HG02759 (cell line): ENCODE measurements around the gene CRYGB.

Experiments used
- ATAC-seq: cut with Tn5 transposase; IDR thresholded peaks from one replicate; pipeline ENCODE4 v1.9.1; 2021; ENCODE audit warnings: mild to moderate bottlenecking, moderate library complexity; ENCODE audit not compliant: unreplicated experiment

The CRYGB gene, protein sequence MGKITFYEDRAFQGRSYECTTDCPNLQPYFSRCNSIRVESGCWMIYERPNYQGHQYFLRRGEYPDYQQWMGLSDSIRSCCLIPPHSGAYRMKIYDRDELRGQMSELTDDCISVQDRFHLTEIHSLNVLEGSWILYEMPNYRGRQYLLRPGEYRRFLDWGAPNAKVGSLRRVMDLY

DNA sequence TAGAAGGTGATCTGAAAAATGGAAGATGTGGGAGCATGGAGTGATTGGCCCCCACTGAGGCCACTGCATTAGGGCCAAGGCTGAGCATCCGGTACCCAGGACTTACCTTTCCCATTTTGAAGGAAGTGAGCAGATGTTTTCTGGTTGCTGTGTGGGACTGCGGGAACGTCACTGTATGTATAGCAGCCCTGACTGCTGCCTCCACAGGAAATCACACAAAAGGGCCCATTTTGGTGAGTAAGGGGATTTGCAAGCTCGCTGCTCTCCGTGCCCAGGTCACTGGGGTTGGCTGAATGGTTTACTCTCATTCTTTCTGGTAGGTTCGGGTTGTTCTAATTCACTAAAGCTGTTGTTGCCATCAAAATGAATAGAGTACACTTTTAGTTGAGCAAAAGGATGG is at the start of gene CRYGB:
Gene CRYGB, minus strand, starts transcription at position 153 of the 400 bp plus-strand sequence. Its CDS starts 38 bp downstream, at position 115.
- ATAC-seq: no peak

GRCh38 chr2:208195531-208195930 is 49.6 kb upstream of the CRYGB start:
- no peak for ATAC-seq

- no peak for ATAC-seq
These were observed 46.8 kb upstream of the CRYGB start for GRCh38 chr2:208192611-208193236.

- no peak for ATAC-seq
These were observed 44.0 kb upstream of the CRYGB start, which contains the start of gene C2orf80 for GRCh38 chr2:208189810-208190503. C2orf80 (minus strand) TSS chr2:208190030; CDS start chr2:208186986, 3,044 bp downstream.

DNA sequence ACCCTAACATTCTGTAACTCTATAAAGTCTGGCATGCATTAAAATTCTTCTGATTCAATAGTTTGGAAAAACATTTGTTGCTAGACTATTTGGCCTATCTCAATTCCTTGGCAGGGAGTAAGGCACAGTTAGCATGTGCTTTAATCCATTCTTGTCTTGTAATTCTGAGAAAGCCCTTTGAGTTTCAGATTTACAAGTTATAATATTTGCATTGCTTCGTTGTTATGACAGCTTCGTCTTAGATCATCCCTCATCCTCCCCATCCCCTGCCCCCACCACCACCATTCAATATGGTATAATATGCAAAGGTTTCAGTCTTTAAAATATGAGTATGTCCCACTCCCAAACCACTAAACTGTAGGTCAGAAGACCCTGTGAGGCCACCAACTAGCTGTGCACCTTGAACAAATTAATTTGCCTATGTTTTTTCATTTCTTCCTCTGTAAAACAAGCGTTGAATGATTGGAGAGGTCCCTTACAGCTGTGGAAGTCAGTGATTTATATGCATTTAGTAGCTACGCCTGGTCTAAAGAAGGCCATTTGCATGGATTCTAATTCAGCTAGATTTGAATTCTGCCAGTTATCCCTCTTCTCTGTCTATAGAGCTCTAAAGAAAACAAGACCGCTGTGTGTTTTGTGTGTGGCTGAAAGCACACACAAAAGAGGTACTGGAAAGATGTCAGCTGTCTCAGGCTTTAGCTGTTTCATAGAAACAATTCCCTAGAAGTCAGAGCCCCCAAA is 43.3 kb upstream of the CRYGB start:
- ATAC-seq: no peak

- ATAC-seq: no peak
These were observed 40.9 kb upstream of the CRYGB start for GRCh38 chr2:208186893-208187292.

DNA sequence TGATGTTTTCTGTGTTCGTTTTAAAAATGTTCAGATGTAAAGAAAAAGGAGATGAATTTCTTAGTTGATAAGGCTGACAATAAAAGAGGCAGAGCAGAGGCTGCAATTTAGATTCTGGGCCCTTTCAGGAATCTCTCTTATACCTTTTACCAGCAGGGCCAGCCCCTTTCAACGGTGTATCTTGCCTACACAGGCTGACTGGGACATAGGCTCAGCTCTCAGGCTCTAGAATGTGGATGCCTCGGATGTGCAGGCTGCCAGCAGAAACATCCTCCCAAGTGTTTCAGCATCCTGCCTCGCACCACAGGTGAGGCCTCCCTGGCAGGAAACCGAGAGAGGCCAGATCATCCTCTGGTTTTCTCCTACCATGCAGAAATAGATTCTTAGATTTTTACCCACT is 40.5 kb upstream of the CRYGB start:
- ATAC-seq: no peak

GRCh38 chr2:208183972-208184705 is 38.2 kb upstream of the CRYGB start:
- no peak for ATAC-seq

GRCh38 chr2:208183526-208183925 is 37.6 kb upstream of the CRYGB start:
- ATAC-seq: no peak

DNA sequence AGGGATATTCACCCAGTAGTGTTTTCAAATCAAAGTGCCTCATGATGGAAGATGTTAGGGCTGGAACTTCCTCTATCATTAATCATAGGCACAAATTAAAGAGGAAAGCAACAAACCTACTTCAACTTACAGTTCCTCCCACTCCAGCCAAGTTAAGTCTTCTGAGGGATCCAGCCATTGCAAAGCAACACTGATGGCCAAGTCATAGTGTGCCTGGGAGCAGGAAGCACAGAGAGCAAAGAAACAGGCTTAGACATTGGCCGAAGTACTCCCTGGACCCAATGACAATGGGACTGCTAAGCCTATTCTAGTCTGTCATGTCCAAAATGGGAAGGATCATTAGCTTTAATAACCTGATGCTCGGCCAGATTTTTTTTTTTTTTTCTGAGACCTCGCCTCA is 36.9 kb upstream of the CRYGB start:
- no peak for ATAC-seq

DNA sequence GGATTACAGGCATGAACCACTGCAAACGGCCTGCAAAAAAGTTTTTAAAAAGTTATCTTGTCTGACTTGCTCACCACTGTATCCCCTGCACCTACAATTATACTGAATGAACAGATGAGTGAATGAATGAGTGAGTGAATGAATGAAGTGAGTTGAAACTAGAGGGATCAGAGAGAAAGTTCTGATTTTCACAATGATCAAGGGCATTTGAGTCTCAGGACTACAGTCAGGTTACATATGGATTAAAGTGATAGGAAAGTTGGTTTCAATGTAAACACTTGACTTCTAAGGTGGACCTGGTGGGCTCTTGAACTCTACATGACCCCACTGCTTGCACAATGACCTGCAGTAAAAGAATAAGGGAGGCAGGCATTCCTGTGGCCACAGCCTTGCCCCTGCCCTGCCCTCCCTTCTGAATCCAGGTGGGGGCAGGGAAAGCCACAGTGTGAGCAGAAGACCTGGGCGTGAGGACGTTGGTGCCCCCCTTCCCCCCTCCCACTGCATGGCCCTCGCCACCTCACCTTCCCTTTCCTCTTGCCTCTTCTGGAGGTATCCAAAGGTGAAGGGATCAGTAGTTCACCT is 33.2 kb upstream of the CRYGB start:
- ATAC-seq: no peak

GRCh38 chr2:208175840-208176153 is 29.8 kb upstream of the CRYGB start:
- ATAC-seq: no peak

DNA sequence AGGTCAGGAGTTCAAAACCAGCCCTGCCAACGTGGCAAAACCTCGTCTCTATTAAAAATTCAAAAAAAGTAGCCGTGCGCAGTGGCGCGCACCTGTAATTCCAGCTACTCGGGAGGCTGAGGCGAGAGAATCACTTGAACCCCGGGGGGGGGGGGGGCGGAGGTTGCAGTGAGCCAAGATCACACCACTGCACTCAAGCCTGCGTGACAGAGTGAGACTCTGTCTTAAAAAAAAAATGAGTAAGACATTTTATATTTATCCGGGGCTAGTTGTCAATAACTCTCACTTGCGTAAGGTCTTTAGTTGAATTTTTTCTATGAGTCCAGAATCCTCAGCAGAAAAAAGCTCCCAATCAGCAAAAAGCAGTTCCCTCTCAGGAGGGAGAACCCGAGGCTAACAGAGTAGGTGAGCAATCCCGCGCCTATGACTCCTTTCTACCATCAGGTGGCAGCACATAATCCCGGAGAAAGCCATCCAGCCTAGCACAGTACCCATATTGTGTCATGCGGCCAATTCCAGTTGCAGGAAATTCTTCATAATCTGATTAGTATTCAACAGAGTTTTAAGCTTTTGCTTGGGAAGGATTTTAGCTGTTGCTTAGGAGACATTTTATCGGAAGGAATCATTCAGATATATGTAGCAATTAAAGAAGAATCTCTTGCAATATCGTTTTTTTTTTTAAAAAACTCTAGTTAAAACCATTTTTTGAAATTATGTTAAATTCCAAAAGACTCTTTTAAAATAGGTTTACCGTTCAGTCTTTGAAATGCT is 29.3 kb upstream of the CRYGB start:
- ATAC-seq: peak; percentile 99

DNA sequence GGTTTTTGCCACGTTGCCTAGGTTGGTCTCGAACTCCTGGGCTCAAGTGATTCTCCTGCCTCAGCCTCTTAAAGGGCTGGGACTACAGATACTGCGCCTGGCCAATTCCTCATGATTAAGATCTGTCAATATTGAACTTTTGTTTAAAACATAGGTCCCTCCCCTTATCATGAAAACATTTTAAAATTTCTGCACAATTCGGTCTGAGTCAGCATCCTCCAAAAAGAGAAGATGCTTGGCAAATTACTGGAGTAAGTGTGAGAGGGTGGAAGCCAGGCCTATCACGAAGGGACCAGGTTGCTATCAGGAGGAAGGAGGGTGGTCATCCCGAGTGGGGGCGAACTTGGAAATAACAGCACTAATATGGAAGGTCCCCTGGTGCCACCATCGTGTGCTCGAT is 28.2 kb upstream of the CRYGB start:
- no peak for ATAC-seq

DNA sequence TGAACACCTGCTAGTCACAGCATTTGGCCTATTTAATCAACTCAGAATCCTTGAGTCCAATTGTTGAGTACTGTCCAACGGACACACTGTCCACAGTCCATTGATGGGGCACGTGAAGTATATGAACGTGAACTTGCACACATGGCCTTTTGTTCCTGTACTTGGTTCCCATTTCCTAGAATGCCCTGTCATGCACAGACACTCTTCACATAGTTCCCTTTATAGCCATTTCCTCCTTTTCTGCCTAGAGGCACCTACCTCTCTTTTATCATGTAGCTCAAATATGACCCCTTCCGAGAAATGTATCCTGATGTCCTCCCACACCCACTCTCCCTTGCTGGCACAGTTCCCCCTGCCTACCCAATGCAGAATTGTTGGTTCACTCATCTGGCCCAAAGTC is 26.2 kb upstream of the CRYGB start:
- no peak for ATAC-seq

GRCh38 chr2:208164951-208165755 is 19.2 kb upstream of the CRYGB start:
- no peak for ATAC-seq

DNA sequence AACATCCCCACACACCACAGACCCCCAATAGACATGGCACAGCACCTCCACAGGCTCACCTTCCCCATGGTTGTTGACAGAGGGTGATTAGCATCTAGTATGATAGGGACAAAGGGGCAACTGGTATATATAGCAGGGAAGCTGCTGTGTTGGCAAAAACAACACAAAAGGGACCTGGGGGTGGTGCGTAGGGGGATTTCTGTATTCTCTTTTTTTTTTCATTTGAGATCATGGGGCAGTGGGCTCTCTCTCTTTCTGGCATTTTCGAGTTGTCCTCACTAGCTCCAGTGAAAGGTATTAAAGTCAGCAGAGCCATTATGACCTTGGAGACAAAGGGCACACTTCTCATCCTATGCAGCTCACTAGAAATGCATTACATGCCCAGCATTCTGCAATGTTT is 17.5 kb upstream of the CRYGB start, which contains the start of gene CRYGA:
Gene CRYGA, minus strand, starts transcription at position 101 of the 400 bp plus-strand sequence. Its CDS starts 33 bp downstream, at position 68.
- ATAC-seq: no peak

DNA sequence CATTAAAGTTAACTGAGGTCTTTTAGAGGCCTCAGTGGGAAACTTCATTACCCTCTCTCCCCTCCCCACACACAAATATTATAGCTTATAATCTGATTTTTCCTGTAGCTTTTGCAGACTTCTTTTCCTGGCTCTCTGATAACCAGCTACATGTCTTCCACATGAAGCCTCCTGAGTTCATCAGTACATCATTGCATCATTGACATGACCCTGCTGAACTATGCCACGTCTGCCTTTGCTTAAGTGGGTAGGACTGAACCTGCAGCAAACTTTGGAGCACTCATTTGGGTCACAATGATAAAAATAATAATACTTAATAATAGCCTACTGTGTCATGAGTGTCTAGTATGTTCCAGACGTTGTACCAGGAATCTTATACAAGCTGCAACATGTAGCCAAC is 10.5 kb upstream of the CRYGB start:
- no peak for ATAC-seq

GRCh38 chr2:208153156-208153555 is 7.2 kb upstream of the CRYGB start:
- ATAC-seq: no peak
